Thoracic aorta (tissue), 2 donors: ENCODE data around the gene DTHD1. TPM values are rescaled to one million over a fixed set of nuclear protein-coding genes. Genes with fewer than 3 reads are reported as not detected.

Source experiments
- ATAC-seq: fragments of 150-250 bp; one replicate; pipeline ENCODE4 v1.8.0; 2017; ENCODE audit warnings: low read depth; ENCODE audit not compliant: insufficient number of reproducible peaks, low FRiP score
- DNase-seq: peaks from one replicate; pipeline ENCODE4 v3.0.0-alpha.2; 2020; ENCODE audit warnings: low spot score
- H3K27ac ChIP-seq, 2 donors: fragments of 200-600 bp; sonication (generic); 1 replicate in 1 of 2; 2 replicates in 1 of 2; pipeline ENCODE4 v1.5.1; 2016; ENCODE audit warnings: mild to moderate bottlenecking in 2 of 2, moderate library complexity in 2 of 2
- H3K27me3 ChIP-seq: fragments of 200-600 bp; sonication (generic); replicated peaks from 2 replicates; pipeline ENCODE4 v1.6.0; 2016; ENCODE audit warnings: mild to moderate bottlenecking; ENCODE audit not compliant: insufficient read depth
- H3K36me3 ChIP-seq: fragments of 200-600 bp; sonication (generic); one replicate; pipeline ENCODE4 v1.5.1; 2016
- H3K4me1 ChIP-seq, 2 donors: fragments of 200-600 bp; sonication (generic); 1 replicate in 1 of 2; 2 replicates in 1 of 2; pipeline versions ENCODE4 v1.5.1 to v1.6.0; 2016; ENCODE audit warnings: low read depth in 2 of 2, mild to moderate bottlenecking in 1 of 2; ENCODE audit not compliant: control insufficient read depth in 1 of 2
- H3K4me3 ChIP-seq: fragments of 200-600 bp; sonication (generic); 2 replicates; pipeline ENCODE4 v1.5.1; 2016; ENCODE audit warnings: mild to moderate bottlenecking
- H3K9me3 ChIP-seq: fragments of 200-600 bp; sonication (generic); 2 replicates; pipeline ENCODE4 v1.5.1; 2016
- CTCF ChIP-seq: fragments of 200-600 bp; sonication (generic); IDR thresholded peaks from one replicate; pipeline ENCODE4 v1.5.1; 2019; ENCODE audit warnings: antibody characterized with exemption
- total RNA-seq, 2 donors: library from RNA; depleted of rRNA; stranded (reverse); fragments of >200 nt; gene quantifications; one replicate each; pipeline versions ENCODE4 v1.1.0 to v1.2.3, GENCODE V29; 2016

DTHD1 gene
- total RNA-seq, 2 donors from 2014 or later: 0.54 to 1.1 TPM

DNA sequence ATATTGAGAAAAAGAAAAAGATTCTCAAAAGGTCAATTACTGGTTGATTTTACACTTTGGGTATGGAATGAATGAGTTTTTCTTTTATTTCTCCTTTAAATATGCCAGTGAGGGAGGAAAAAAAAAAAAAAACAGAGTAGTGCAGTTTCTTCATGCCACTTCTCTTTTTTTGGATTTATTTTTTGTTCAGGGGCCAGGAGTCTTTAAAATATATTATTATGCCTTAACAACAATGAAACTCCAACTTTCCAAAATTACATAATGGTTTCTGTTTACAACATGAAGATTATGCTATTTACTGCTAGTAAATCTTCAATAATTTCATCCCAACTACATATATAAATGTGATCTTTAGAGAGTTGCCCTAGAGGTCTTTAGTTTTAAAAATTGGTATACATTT is 31.9 kb downstream of the DTHD1 start:
- Histone ChIP-seq H3K4me3 (no peak overlapping the region), H3K27me3 (no peaks in the 10 kb centered on the region), H3K4me1 (no peaks in the 10 kb centered on the region), H3K27ac (no peak overlapping the region), H3K36me3 (no peaks in the 10 kb centered on the region), H3K9me3 (no peaks in the 10 kb centered on the region)
- ATAC-seq: no peak
- no peak for DNase-seq
- TF ChIP-seq CTCF: no peak

DNA sequence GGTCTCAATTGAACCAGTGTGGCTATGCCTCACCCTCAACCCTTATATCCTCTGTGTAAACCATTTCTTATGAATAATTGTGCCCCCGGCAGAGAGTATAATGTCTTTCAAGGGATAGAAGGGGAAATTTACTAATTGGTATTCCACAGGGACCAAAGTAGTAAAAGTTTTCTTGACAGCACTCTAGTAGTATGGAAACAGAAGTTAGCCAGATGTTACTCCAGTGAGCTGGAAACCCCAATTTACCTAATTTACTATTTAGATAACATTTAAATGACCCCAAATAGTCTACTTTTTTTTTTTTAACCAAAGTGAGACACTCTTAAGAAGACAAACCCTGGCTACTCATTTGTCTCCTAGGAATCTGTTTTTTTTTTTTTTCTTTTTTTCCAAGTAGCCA is 32.3 kb downstream of the DTHD1 start:
- Histone ChIP-seq H3K27me3 (no peaks in the 10 kb centered on the region), H3K4me1 (no peaks in the 10 kb centered on the region), H3K4me3 (no peak overlapping the region), H3K36me3 (no peaks in the 10 kb centered on the region), H3K27ac (no peak overlapping the region), H3K9me3 (no peaks in the 10 kb centered on the region)
- ATAC-seq: no peak
- DNase-seq: no peak
- no peak for TF ChIP-seq CTCF

GRCh38 chr4:36316607-36317006 is 35.2 kb downstream of the DTHD1 start:
- H3K27ac ChIP-seq: no peak overlapping the region
- no peak for ATAC-seq
- no peaks in the 10 kb centered on the region for H3K9me3 ChIP-seq
- TF ChIP-seq CTCF: no peak
- no peak for DNase-seq
- no peaks in the 10 kb centered on the region for H3K4me1 ChIP-seq
- H3K4me3 ChIP-seq: no peak overlapping the region
- no peaks in the 10 kb centered on the region for H3K27me3 ChIP-seq
- H3K36me3 ChIP-seq: no peaks in the 10 kb centered on the region

DNA sequence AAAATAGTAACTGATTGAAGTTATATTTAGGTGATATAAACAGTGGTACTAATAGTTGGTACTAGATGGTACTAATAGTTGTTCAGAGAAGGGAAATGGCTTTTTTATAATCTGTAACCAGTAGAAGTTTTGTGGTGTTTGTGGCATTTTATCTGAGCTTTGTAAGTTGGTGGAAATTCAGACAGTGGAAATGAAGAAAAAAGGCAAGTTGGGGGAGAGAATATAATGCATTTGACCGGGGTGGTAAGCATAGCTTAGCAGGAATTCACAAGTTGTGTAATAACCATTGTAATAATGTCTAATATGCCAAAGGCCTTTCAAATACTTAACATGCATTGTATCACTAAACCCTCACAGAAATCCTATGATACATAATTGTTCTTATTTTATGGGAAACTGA is 36.3 kb downstream of the DTHD1 start:
- no peak for TF ChIP-seq CTCF
- DNase-seq (no peak), ATAC-seq (no peak)
- H3K27ac ChIP-seq: no peak overlapping the region
- H3K36me3 ChIP-seq: no peaks in the 10 kb centered on the region
- H3K9me3 ChIP-seq: no peaks in the 10 kb centered on the region
- H3K27me3 ChIP-seq: no peaks in the 10 kb centered on the region
- no peak overlapping the region for H3K4me3 ChIP-seq
- no peaks in the 10 kb centered on the region for H3K4me1 ChIP-seq

DNA sequence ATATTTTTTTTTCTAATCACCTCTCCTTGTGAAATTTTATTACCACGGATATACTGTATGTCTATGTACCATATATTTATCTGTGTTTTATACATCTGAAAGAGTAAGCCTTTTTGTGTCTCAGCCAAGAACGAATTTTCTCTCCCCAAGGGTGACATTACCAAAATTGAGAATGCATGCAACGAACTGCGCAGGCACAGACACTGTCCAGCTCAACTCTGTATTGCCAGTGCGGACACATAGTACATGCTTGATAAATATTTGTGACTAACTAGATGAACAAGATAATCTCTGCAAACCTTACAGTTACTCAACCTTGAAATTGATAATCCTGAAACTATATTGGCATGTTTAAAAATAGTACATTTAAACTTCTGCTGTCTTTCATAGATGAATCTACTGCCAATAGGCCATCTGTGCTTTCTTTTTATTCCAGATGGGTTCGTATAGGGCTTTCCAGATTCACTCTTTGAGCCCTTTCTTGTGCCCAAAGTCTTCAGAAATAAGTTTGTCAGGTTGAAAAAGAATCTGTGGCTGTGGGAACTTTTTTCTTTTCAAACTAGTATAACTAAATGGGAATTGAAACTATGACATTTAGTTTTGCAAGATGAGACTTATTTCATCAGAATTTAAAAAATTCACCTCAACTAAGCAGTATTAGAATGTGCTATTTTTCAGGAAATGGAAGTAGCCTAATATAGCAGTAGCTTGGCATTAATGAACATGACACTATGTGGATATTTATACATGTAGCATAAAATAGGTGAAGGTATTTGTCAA is 38.9 kb downstream of the DTHD1 start:
- DNase-seq (no peak), ATAC-seq (no peak)
- no peaks in the 10 kb centered on the region for H3K27me3 ChIP-seq
- no peaks in the 10 kb centered on the region for H3K36me3 ChIP-seq
- TF ChIP-seq CTCF: no peak
- H3K4me3 ChIP-seq: no peak overlapping the region
- no peaks in the 10 kb centered on the region for H3K4me1 ChIP-seq
- H3K9me3 ChIP-seq: no peaks in the 10 kb centered on the region
- H3K27ac ChIP-seq: no peak overlapping the region
